WTC11 (cell line): ENCODE results near the gene FMO5. TPM values are rescaled to one million over a fixed set of nuclear protein-coding genes. Genes with fewer than 3 reads are reported as not detected.

Experiments used
- ATAC-seq: fragments of 200-7000 bp; cut with Tn5 transposase; 2 replicates; pipeline ENCODE4 v1.10.0; 2021; ENCODE audit warnings: mild to moderate bottlenecking, moderate library complexity
- CTCF ChIA-PET: fragments of 300-600 bp; sonication (Branson Sonifier 250); formaldehyde crosslinking; loops from one replicate; lab custom pipeline; 2021; ENCODE audit warnings: antibody characterized with exemption; lab: Charles Lee
- POLR2A ChIA-PET: fragments of 350-600 bp; sonication (Branson Sonifier 250); formaldehyde crosslinking; loops from one replicate; lab custom pipeline; 2021; ENCODE audit warnings: antibody characterized with exemption; lab: Charles Lee
- DNase-seq: peaks from one replicate; pipeline ENCODE4 v3.0.0; 2021; ENCODE audit warnings: low spot score
- H3K27ac Mint-ChIP-seq: 2 replicates; pipeline ENCODE4 v1.8.0; 2021; ENCODE audit warnings: mixed read lengths
- H3K27me3 Mint-ChIP-seq: 2 replicates; pipeline ENCODE4 v1.8.0; 2021; ENCODE audit warnings: low read depth, mild to moderate bottlenecking, moderate library complexity, mixed read lengths
- H3K36me3 Mint-ChIP-seq: 2 replicates; pipeline ENCODE4 v1.8.0; 2021; ENCODE audit warnings: mixed read lengths
- H3K4me1 Mint-ChIP-seq: 2 replicates; pipeline ENCODE4 v1.8.0; 2022; ENCODE audit warnings: mixed read lengths
- H3K4me3 Mint-ChIP-seq: 2 replicates; pipeline ENCODE4 v1.8.0; 2021; ENCODE audit warnings: mild to moderate bottlenecking, moderate library complexity, mixed read lengths
- H3K9me3 Mint-ChIP-seq: 2 replicates; pipeline ENCODE4 v1.8.0; 2021; ENCODE audit warnings: mixed read lengths
- EMX1 ChIP-seq: fragments of 250-450 bp; sonication (Bioruptor Pico); IDR thresholded peaks from 2 replicates; pipeline ENCODE4 v1.8.0; 2021; ENCODE audit warnings: mild to moderate bottlenecking
- GTF2I ChIP-seq: fragments of 250-450 bp; sonication (Bioruptor Pico); conservative IDR thresholded peaks from 2 replicates; pipeline ENCODE4 v1.4.0; 2021; ENCODE audit warnings: mild to moderate bottlenecking
- MLX ChIP-seq: sonication (generic); formaldehyde crosslinking; IDR thresholded peaks from 2 replicates; pipeline ENCODE4 v1.8.1; 2023; ENCODE audit warnings: mild to moderate bottlenecking, missing genetic modification reagents, moderate library complexity
- MXD4 ChIP-seq: fragments of 250-450 bp; sonication (Bioruptor Pico); IDR thresholded peaks from 2 replicates; pipeline ENCODE4 v1.8.0; 2021; ENCODE audit warnings: mild to moderate bottlenecking, moderate library complexity, borderline replicate concordance
- NFATC4 ChIP-seq: fragments of 250-450 bp; sonication (Bioruptor Pico); IDR thresholded peaks from 2 replicates; pipeline ENCODE4 v1.9.0; 2021; ENCODE audit warnings: mild to moderate bottlenecking
- SMAD3 ChIP-seq: sonication (generic); formaldehyde crosslinking; IDR thresholded peaks from 2 replicates; pipeline ENCODE4 v1.8.0; 2022; ENCODE audit warnings: missing genetic modification reagents, mild to moderate bottlenecking, borderline replicate concordance
- SMAD4 ChIP-seq: sonication (generic); formaldehyde crosslinking; IDR thresholded peaks from 2 replicates; pipeline ENCODE4 v1.8.0; 2022; ENCODE audit warnings: mild to moderate bottlenecking, missing genetic modification reagents
- SOX15 ChIP-seq: fragments of 250-450 bp; sonication (Bioruptor Pico); IDR thresholded peaks from 2 replicates; pipeline ENCODE4 v1.9.0; 2021; ENCODE audit warnings: mild to moderate bottlenecking
- STAT6 ChIP-seq: sonication (generic); formaldehyde crosslinking; conservative IDR thresholded peaks from 2 replicates; pipeline ENCODE4 v1.8.1; 2023; ENCODE audit warnings: mild to moderate bottlenecking, low read depth, missing genetic modification reagents, moderate library complexity
- USF2 ChIP-seq: sonication (generic); formaldehyde crosslinking; IDR thresholded peaks from 2 replicates; pipeline ENCODE4 v1.8.1; 2023; ENCODE audit warnings: mild to moderate bottlenecking, missing genetic modification reagents, moderate library complexity
- ZNF121 ChIP-seq: sonication (generic); formaldehyde crosslinking; IDR thresholded peaks from 2 replicates; pipeline ENCODE4 v1.8.0; 2023; ENCODE audit warnings: missing genetic modification reagents
- ZNF263 ChIP-seq: sonication (generic); formaldehyde crosslinking; IDR thresholded peaks from 2 replicates; pipeline ENCODE4 v1.8.1; 2022; ENCODE audit warnings: low read depth, mild to moderate bottlenecking, moderate library complexity, missing genetic modification reagents
- ZNF396 ChIP-seq: fragments of 250-450 bp; sonication (Bioruptor Pico); IDR thresholded peaks from 2 replicates; pipeline ENCODE4 v1.8.0; 2021; ENCODE audit warnings: mild to moderate bottlenecking, moderate library complexity, borderline replicate concordance
- ZNF423 ChIP-seq: fragments of 250-450 bp; sonication (Bioruptor Pico); IDR thresholded peaks from 2 replicates; pipeline ENCODE4 v2.1.2; 2022; ENCODE audit warnings: mild to moderate bottlenecking, moderate library complexity
- total RNA-seq: library from RNA; stranded (reverse); gene quantifications from 3 replicates; pipeline ENCODE4 v1.2.3, GENCODE V29; 2021
- TF ChIP-seq, protein P1 (sequence below): sonication (generic); formaldehyde crosslinking; IDR thresholded peaks from 2 replicates; pipeline ENCODE4 v1.8.0; 2023; ENCODE audit warnings: missing genetic modification reagents
- TF ChIP-seq, protein P2 (sequence below): sonication (generic); formaldehyde crosslinking; IDR thresholded peaks from 2 replicates; pipeline ENCODE4 v1.8.0; 2022; ENCODE audit warnings: mild to moderate bottlenecking, missing genetic modification reagents
- TF ChIP-seq, protein P3 (sequence below): sonication (generic); formaldehyde crosslinking; IDR thresholded peaks from 2 replicates; pipeline ENCODE4 v1.8.0; 2022; ENCODE audit warnings: mild to moderate bottlenecking, missing genetic modification reagents
- TF ChIP-seq, protein P4 (sequence below): sonication (generic); formaldehyde crosslinking; IDR thresholded peaks from 2 replicates; pipeline ENCODE4 v1.8.0; 2022; ENCODE audit warnings: mild to moderate bottlenecking, missing genetic modification reagents
- TF ChIP-seq, protein P5 (sequence below): fragments of 250-450 bp; sonication (Bioruptor Pico); IDR thresholded peaks from 2 replicates; pipeline ENCODE4 v1.9.0; 2021; ENCODE audit warnings: moderate library complexity, mild to moderate bottlenecking, inconsistent platforms, borderline replicate concordance

Gene FMO5
- total RNA-seq, 1 experiment from 2014 or later: 3.3 TPM

DNA sequence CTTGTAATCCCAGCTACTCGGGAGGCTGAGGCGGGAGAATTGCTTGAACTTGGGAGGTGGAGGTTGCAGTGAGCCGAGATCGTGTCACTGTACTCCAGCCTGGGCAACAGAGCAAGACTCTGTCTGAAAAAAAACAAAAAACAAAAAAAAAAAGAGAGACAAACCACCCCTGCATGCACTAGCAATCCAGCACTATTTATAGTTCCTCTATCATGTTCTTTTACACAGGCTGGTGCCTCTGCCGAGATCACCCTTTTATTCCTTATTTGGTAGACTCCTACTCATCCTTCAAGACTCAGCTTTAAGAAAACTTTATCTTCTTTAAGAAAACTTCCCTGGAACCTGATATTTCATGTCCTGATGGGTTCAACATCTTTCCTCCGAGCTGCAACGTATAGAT lies 10.8 kb downstream of the FMO5 start (continued):
- TF ChIP-seq MXD4 (CRISPR knock-in tag): no peak
- TF ChIP-seq, protein P1, sequence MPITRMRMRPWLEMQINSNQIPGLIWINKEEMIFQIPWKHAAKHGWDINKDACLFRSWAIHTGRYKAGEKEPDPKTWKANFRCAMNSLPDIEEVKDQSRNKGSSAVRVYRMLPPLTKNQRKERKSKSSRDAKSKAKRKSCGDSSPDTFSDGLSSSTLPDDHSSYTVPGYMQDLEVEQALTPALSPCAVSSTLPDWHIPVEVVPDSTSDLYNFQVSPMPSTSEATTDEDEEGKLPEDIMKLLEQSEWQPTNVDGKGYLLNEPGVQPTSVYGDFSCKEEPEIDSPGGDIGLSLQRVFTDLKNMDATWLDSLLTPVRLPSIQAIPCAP (CRISPR knock-in tag): no peak

DNA sequence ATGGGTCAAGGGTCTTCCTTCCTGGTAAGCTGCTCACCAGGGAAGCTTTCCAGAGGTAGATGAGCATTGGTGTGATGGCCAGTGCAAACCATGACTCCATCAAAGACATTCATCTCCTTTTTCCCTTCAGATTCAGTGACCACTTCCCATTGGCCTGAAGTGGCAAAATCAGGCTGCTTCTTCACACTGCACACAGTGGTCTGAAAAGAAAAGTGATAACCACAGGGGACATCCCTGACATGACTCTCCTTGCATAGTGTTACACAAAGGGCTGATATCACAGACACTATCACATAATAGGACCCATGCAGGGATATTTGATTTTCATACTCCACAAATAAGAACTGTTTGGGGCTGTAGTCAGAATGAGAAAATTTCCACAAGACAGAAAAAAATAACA lies 11.9 kb downstream of the FMO5 start:
- Mint-ChIP-seq H3K36me3 (no peaks in the 10 kb centered on the region), H3K27ac (no peak overlapping the region), H3K27me3 (no peaks in the 10 kb centered on the region), H3K9me3 (no peaks in the 10 kb centered on the region), H3K4me1 (peaks cover 3% of the 10 kb centered on the region), H3K4me3 (no peak overlapping the region)
- no peak for ATAC-seq
- no peak for DNase-seq
- TF ChIP-seq, protein P2, sequence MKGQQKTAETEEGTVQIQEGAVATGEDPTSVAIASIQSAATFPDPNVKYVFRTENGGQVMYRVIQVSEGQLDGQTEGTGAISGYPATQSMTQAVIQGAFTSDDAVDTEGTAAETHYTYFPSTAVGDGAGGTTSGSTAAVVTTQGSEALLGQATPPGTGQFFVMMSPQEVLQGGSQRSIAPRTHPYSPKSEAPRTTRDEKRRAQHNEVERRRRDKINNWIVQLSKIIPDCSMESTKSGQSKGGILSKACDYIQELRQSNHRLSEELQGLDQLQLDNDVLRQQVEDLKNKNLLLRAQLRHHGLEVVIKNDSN (CRISPR knock-in tag): no peak
- TF ChIP-seq MLX (CRISPR knock-in tag) (no peak), ZNF396 (no peak), EMX1 (no peak), ZNF423 (CRISPR knock-in tag) (no peak), ZNF121 (CRISPR knock-in tag) (no peak), SMAD3 (CRISPR knock-in tag) (no peak), SOX15 (CRISPR knock-in tag) (no peak), STAT6 (CRISPR knock-in tag) (no peak), NFATC4 (CRISPR knock-in tag) (no peak), ZNF263 (CRISPR knock-in tag) (no peak), USF2 (CRISPR knock-in tag) (no peak), SMAD4 (CRISPR knock-in tag) (no peak), GTF2I (CRISPR knock-in tag) (no peak)
- TF ChIP-seq, protein P3, sequence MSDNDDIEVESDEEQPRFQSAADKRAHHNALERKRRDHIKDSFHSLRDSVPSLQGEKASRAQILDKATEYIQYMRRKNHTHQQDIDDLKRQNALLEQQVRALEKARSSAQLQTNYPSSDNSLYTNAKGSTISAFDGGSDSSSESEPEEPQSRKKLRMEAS (CRISPR knock-in tag): no peak
- TF ChIP-seq, protein P4, sequence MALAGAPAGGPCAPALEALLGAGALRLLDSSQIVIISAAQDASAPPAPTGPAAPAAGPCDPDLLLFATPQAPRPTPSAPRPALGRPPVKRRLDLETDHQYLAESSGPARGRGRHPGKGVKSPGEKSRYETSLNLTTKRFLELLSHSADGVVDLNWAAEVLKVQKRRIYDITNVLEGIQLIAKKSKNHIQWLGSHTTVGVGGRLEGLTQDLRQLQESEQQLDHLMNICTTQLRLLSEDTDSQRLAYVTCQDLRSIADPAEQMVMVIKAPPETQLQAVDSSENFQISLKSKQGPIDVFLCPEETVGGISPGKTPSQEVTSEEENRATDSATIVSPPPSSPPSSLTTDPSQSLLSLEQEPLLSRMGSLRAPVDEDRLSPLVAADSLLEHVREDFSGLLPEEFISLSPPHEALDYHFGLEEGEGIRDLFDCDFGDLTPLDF (CRISPR knock-in tag): no peak
- TF ChIP-seq, protein P5, sequence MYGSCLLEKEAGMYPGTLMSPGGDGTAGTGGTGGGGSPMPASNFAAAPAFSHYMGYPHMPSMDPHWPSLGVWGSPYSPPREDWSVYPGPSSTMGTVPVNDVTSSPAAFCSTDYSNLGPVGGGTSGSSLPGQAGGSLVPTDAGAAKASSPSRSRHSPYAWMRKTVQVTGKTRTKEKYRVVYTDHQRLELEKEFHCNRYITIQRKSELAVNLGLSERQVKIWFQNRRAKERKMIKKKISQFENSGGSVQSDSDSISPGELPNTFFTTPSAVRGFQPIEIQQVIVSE: no peak
- ChIA-PET CTCF (no interaction called here), POLR2A (no interaction called here)
